HEK293 (cell line): ENCODE results near the gene GMDS.

Experiments
- MEIS1 ChIP-seq: sonication (generic); formaldehyde crosslinking; IDR thresholded peaks from 2 replicates; pipeline ENCODE4 v1.8.1; 2022; ENCODE audit warnings: missing genetic modification reagents, mild to moderate bottlenecking, borderline replicate concordance
- ZEB2 ChIP-seq: fragments of 450-650 bp; formaldehyde crosslinking; IDR thresholded peaks from 2 replicates; pipeline ENCODE4 v1.5.1; 2016; ENCODE audit warnings: missing biosample characterization, missing genetic modification characterization
- ZNF24 ChIP-seq: fragments of 450-650 bp; formaldehyde crosslinking; IDR thresholded peaks from 2 replicates; pipeline ENCODE4 v1.5.1; 2016; ENCODE audit warnings: missing biosample characterization, missing genetic modification characterization
- ZNF274 ChIP-seq, 2 experiments: fragments of 200-500 bp in 1 of 2; fragments of 450-650 bp in 1 of 2; sonication (Bioruptor generic) in 1 of 2; formaldehyde crosslinking in 1 of 2; IDR thresholded peaks; 2 replicates each; pipeline versions ENCODE4 v1.5.1 to v1.6.1; 2014 to 2016; ENCODE audit warnings: borderline replicate concordance in 1 of 2, inconsistent platforms in 1 of 2, low read length in 1 of 2, missing biosample characterization in 1 of 2, missing genetic modification characterization in 1 of 2
- TF ChIP-seq, protein P1 (sequence below): fragments of 450-650 bp; formaldehyde crosslinking; IDR thresholded peaks from 2 replicates; pipeline ENCODE4 v1.5.1; 2016; ENCODE audit warnings: missing biosample characterization, missing genetic modification characterization

DNA sequence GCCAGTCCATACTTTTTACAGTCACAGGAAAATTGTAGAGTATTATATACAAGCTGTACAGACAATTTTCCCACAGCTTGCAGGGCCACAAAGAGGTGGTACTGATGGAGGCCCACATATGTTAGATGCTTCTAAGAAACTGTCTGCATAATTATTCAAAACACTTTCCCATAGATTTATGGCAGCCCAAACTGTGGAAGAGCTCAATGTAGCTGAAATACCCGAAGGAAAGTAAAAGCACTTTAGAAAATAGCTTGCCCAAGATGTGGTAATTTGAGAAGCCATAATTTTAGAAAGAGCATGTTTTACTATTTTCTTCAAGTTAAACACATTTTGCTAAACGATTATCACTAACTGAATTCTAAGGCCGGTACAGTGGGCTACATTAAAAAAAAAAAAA lies 36.9 kb downstream of the GMDS start:
- TF ChIP-seq, protein P1, sequence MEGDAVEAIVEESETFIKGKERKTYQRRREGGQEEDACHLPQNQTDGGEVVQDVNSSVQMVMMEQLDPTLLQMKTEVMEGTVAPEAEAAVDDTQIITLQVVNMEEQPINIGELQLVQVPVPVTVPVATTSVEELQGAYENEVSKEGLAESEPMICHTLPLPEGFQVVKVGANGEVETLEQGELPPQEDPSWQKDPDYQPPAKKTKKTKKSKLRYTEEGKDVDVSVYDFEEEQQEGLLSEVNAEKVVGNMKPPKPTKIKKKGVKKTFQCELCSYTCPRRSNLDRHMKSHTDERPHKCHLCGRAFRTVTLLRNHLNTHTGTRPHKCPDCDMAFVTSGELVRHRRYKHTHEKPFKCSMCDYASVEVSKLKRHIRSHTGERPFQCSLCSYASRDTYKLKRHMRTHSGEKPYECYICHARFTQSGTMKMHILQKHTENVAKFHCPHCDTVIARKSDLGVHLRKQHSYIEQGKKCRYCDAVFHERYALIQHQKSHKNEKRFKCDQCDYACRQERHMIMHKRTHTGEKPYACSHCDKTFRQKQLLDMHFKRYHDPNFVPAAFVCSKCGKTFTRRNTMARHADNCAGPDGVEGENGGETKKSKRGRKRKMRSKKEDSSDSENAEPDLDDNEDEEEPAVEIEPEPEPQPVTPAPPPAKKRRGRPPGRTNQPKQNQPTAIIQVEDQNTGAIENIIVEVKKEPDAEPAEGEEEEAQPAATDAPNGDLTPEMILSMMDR (tag by site-specific recombination), result no peak
- TF ChIP-seq ZNF24 (no peak), MEIS1 (CRISPR knock-in tag) (no peak), ZEB2 (tag by site-specific recombination) (no peak), ZNF274 (IDR thresholded peaks at IDR 0.05; ENCODE audit: low read length) (no peak), ZNF274 (tag by site-specific recombination; IDR thresholded peaks at IDR 0.05; ENCODE audit: borderline replicate concordance) (no peak)
